HG03108 (cell line): Measurements from ENCODE around the gene TP53AIP1.
"Not testable (repeated sequence)": the region's sequence is repeated elsewhere in the genome, so short reads cannot be mapped to it uniquely, and the experiment has no call there.

Experiments
- ATAC-seq: cut with Tn5 transposase; IDR thresholded peaks from one replicate; pipeline ENCODE4 v1.9.1; 2021; ENCODE audit warnings: moderate library complexity; ENCODE audit not compliant: unreplicated experiment

TP53AIP1 gene

GRCh38 chr11:128926437-128927107, 16.1 kb downstream of the TP53AIP1 start:
- no peak for ATAC-seq

- ATAC-seq, result no peak
Observed at GRCh38 chr11:128926000-128926399, 16.7 kb downstream of the TP53AIP1 start.

- no peak for ATAC-seq
Observed at GRCh38 chr11:128925250-128925600, 17.4 kb downstream of the TP53AIP1 start.

- no peak for ATAC-seq
Observed at GRCh38 chr11:128924510-128925249, 18.0 kb downstream of the TP53AIP1 start.

DNA sequence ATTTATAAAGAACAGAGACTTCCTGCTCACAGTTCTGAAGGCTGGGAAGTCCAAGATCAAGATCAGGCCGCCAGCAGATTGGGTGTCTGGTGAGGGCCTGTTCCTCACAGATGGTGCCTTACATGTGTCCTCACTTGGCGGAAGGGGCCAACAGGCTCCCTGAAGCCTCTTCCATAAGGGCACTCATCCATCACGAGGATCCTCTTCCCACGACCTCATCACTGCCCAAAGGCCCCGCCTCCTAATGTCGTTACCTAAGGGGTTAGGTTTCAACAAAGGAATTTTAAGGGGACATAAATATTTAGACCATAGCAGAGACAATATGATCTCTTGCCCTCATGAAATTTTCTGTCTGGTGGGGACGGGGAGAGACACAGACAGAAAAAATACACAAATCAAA, 18.6 kb downstream of the TP53AIP1 start:
- ATAC-seq, result no peak

GRCh38 chr11:128921793-128922192, 20.9 kb downstream of the TP53AIP1 start:
- no peak for ATAC-seq

GRCh38 chr11:128920666-128921065, 22.0 kb downstream of the TP53AIP1 start:
- ATAC-seq, result no peak

DNA sequence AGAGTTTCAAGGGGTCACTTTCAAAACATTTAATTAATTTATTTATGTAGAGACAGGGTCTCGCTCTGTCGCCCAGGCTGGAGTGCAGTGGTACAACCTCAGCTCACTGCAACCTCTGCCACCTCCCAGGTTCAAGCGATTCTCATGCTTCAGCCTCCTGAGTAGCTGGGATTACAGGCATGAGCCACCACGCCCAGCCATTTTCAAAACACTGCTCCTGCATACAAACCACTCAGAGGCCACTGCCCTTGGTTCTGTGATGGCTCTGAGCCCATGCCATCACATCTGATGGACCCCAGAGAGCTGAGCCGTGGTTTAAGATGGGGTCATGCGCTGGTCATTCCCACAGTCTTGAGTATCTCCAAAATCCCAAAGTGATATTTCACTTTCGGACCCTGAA, 23.0 kb downstream of the TP53AIP1 start:
- not testable (repeated sequence) for ATAC-seq

DNA sequence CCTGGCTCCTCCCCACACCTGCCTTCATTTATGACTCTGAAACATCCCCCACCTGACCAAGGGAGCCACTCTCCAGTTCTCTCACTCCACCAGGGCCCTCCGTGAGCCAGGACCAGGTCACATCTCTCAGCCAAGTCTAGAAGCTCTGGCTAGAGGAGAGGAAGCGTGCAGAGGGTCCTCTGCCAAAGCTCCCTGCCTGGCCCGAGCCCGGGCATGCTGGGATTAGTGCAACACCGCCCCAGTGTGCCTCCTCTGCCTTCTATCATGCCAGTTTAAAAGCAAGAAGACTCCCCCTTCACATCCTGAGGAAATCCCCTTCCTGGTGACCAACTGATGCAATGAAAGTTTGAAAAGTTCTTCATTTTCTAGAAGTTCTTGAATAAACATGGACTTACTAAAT, 23.5 kb downstream of the TP53AIP1 start:
- no peak for ATAC-seq

DNA sequence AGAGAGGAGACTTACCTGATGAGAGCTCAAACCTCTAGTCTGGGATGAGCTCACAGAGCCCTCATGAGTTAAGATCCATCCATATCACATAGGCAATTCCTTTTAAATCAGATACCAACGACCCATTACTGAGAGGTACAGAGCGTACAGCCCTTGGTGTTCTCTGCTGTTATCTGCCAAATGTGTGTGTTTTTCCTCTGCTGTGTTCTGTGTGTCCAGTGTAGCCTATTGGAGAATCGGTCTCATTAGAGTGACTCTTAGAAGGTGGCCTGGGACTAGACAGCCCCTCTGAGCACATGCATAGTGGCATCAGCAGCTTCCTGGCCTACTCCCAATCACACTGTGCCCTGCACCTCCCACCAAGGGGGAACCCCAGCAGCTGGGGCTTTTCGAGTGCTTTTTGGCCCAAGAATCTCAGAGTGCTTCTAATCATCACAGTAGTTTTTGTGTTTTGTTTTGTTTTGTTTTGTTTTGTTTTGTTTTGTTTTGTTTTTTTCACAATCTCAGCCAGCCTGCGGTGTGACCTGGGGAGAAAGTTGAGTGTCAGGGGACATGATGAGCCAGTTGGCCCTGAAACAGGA, 25.4 kb downstream of the TP53AIP1 start:
- ATAC-seq, result no peak

DNA sequence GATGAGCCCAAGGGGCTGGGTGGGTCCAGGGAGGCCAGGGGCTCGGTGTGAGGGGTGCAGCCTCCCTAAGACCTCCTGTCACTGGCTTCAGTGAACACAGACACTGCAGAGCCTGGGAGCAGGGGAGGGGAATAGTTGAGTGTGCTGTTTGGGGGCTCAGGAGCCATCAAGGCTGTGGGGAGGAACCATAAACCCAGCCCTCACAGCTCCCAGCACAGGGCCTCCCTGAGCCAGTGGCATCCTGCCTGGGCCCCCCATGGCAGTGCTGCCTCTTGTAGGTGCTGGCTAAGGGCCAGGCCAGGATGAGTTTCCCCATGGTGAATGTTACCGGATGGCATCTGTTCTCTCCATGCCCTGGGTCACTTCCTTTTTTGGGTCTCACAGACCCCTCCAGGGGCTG, 26.0 kb downstream of the TP53AIP1 start:
- ATAC-seq, result no peak

DNA sequence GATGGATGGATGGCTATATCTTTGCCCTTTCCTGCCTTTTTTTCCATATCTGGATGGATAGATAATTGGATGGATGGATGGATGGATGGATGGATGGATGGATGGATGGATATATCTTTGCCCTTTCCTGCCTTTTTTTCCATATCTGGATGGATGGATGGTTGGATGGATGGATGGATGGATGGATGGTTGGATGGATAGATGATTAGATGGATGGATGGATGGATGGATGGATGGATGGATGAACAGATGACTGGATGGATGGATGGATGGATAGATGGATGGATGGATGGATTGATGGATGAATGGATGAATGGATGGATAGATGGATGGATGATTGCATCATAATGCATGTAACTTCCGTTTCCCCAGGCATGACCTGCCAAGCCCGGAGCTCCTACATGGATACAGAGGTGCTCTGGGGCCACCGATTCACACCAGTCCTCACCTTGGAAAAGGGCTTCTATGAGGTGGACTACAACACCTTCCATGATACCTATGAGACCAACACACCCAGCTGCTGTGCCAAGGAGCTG, 26.6 kb downstream of the TP53AIP1 start:
- no peak for ATAC-seq

GRCh38 chr11:128915149-128915521, 27.5 kb downstream of the TP53AIP1 start:
- no peak for ATAC-seq

DNA sequence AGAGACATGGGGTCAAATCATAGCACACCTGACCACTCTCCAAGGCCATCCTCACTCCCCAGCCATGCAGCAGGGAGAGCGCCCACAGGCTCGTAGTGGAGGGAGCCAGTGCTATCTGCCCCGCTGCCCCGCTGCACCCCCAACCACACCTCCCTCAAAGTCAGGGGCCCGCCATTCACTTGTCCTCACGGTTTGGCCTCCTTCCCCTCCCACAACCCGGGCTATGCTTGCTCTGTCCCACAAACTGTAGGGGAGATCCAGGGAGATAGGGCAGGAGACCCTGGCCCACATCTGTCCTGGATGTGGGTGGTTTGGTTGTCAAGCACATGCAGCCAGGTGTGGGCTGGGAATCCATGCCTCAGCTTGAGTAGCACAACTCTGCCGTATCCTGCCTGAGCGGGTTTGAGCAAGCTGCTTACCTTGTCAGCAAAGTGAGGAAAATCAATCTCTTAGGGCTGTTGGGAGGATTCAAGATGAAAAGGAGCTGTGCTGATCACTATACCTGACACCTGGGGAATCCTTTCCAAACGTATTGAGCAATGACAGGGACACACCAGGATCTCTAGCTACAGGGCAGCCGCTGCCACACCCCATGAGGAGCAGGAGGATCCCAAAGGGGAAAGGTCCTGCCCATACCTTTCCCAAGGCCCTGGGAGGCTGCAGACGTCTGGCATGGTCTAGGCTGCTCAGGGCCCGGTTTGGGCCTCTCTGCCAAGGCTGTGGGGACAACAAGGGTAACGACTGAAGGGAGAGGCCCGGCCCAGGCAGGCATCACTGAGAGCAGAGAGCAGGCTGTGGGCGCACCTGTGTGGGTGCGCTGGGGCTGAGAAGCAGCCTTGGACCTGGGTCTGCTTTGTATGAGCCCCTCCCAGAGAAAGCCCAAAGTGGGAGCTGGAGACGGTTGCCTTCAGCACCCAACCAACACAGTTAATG, 28.2 kb downstream of the TP53AIP1 start:
- ATAC-seq, result no peak

DNA sequence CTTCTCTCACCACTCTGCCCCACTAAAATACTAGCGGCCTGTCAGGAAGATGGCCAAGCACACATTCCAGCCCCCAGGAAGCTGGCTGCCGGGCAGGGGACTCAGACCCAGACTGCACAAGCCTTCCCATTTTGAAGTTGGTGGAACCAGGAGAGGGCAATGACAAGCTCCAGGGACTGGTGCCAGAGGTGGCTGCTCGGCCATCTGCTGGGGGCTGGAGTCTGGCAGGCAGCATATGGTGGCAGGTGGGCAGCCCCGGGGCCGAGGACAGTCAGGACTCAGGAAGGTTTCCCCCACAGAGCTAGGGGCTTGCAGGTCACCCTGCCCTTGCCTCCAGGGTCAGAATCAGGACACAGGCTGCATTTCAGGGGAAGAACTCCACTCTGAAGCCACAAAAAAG, 28.9 kb downstream of the TP53AIP1 start:
- ATAC-seq, result no peak

GRCh38 chr11:128911701-128912100, 31.0 kb downstream of the TP53AIP1 start:
- no peak for ATAC-seq

GRCh38 chr11:128911239-128911638, 31.4 kb downstream of the TP53AIP1 start:
- ATAC-seq, result no peak

DNA sequence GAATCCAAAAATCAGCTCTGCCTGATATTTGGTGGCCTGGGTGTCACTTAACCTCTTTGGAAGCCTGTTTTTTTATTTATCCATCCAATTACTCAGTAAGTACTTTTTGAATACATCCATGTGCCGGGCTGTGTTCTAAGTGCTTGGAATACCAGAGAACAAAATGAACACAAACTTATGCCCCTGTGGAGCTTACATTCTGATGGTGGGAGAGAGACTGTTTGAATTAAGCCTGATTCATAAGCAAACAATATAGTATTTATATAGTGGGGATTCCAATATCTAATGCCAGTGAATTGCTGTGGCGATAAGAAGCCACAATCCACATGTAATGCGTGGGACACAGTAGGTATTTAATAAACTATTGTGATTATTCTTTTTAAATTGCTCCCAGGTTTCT, 32.1 kb downstream of the TP53AIP1 start:
- ATAC-seq, result no peak

- no peak for ATAC-seq
Observed at GRCh38 chr11:128909438-128910125, 33.1 kb downstream of the TP53AIP1 start.
